IMR-90 (cell line): Measurements from ENCODE around the gene ABO. TPM values are rescaled to one million over a fixed set of nuclear protein-coding genes. Genes with fewer than 3 reads are reported as not detected.

Experiments
- ATAC-seq: fragments of 200-7000 bp; cut with Tn5 transposase; 2 replicates; pipeline ENCODE4 v1.9.1; 2020; ENCODE audit warnings: low read depth, mild to moderate bottlenecking, moderate library complexity
- BruUV-seq: library from RNA; stranded (reverse); fragments of 400-500 nt; replicated peaks from 2 replicates; lab custom pipeline; 2021; lab: Mats Ljungman, UMichigan
- CTCF ChIA-PET: fragments of 300-600 bp; formaldehyde crosslinking; extraction: SDS; loops from one replicate; lab custom pipeline; 2021; ENCODE audit warnings: antibody characterized with exemption; lab: Yijun Ruan, JAX
- POLR2A ChIA-PET: fragments of 300-600 bp; sonication (Branson Sonifier 250); formaldehyde crosslinking; loops from one replicate; lab custom pipeline; 2022; ENCODE audit warnings: antibody characterized with exemption; ENCODE audit not compliant: unreplicated experiment; lab: Charles Lee
- DNase-seq: peaks from one replicate; pipeline ENCODE4 v3.0.0; 2013
- H2AFZ ChIP-seq: replicated peaks from 2 replicates; pipeline ENCODE3; 2013; ENCODE audit warnings: low read length, mild to moderate bottlenecking; ENCODE audit not compliant: poor library complexity
- H2AK5ac ChIP-seq: 2 replicates; pipeline ENCODE4 v1.6.1; 2013; ENCODE audit warnings: low read depth, low read length, inconsistent platforms
- H2AK9ac ChIP-seq: replicated peaks from 2 replicates; pipeline ENCODE3; 2013; ENCODE audit warnings: mild to moderate bottlenecking, low read depth, low read length, moderate library complexity; ENCODE audit not compliant: poor library complexity
- H2BK120ac ChIP-seq: 2 replicates; pipeline ENCODE4 v1.6.1; 2013; ENCODE audit warnings: low read depth, low read length, inconsistent platforms
- H2BK15ac ChIP-seq: 3 replicates; pipeline ENCODE4 v1.6.1; 2013; ENCODE audit warnings: low read depth, low read length, inconsistent platforms
- H2BK20ac ChIP-seq: 2 replicates; pipeline ENCODE4 v1.6.1; 2013; ENCODE audit warnings: low read depth, mild to moderate bottlenecking, inconsistent platforms, low read length, moderate library complexity
- H2BK5ac ChIP-seq: 2 replicates; pipeline ENCODE4 v1.6.1; 2013; ENCODE audit warnings: mild to moderate bottlenecking, low read depth, low read length, inconsistent platforms; ENCODE audit not compliant: poor library complexity, severe bottlenecking
- H3K14ac ChIP-seq: replicated peaks from 2 replicates; pipeline ENCODE4 v1.6.1; 2013; ENCODE audit warnings: low read depth, low read length, inconsistent platforms
- H3K18ac ChIP-seq: 2 replicates; pipeline ENCODE4 v1.6.1; 2013; ENCODE audit warnings: low read depth, low read length, control low read depth
- H3K23ac ChIP-seq: 2 replicates; pipeline ENCODE4 v1.6.1; 2013; ENCODE audit warnings: low read depth, low read length, inconsistent platforms
- H3K27ac ChIP-seq: 2 replicates; pipeline ENCODE4 v1.5.1; 2013; ENCODE audit warnings: mild to moderate bottlenecking, control low read depth, low read length; ENCODE audit not compliant: insufficient read depth
- H3K27me3 ChIP-seq: 2 replicates; pipeline ENCODE4 v1.6.1; 2013; ENCODE audit warnings: low read length; ENCODE audit not compliant: control insufficient read depth, insufficient read depth
- H3K36me3 ChIP-seq: 2 replicates; pipeline ENCODE4 v1.6.1; 2013; ENCODE audit warnings: low read length, mixed read lengths; ENCODE audit not compliant: control insufficient read depth, insufficient read depth
- H3K4ac ChIP-seq: 2 replicates; pipeline ENCODE4 v1.6.1; 2013; ENCODE audit warnings: low read depth, low read length, inconsistent platforms
- H3K4me1 ChIP-seq: 2 replicates; pipeline ENCODE4 v1.6.1; 2013; ENCODE audit warnings: low read length, mixed read lengths; ENCODE audit not compliant: control insufficient read depth, insufficient read depth
- H3K4me2 ChIP-seq: 2 replicates; pipeline ENCODE4 v1.6.1; 2013; ENCODE audit warnings: low read depth, mild to moderate bottlenecking, control low read depth, low read length, moderate library complexity
- H3K4me3 ChIP-seq: 2 replicates; pipeline ENCODE4 v1.5.1; 2013; ENCODE audit warnings: low read depth, mild to moderate bottlenecking, control low read depth, low read length, moderate library complexity; ENCODE audit not compliant: insufficient read depth
- H3K56ac ChIP-seq: 2 replicates; pipeline ENCODE4 v1.6.1; 2013; ENCODE audit warnings: low read length, inconsistent platforms; ENCODE audit not compliant: insufficient read depth; ENCODE audit errors: extremely low read depth
- H3K79me1 ChIP-seq, 2 experiments: 2 replicates each; pipeline ENCODE4 v1.6.1; 2013; ENCODE audit warnings: low read length in 2 of 2, inconsistent platforms in 1 of 2, low read depth in 1 of 2
- H3K9ac ChIP-seq: 2 replicates; pipeline ENCODE4 v1.6.1; 2013; ENCODE audit warnings: low read depth, low read length, control low read depth
- H3K9me1 ChIP-seq: 2 replicates; pipeline ENCODE4 v1.6.1; 2013; ENCODE audit warnings: low read length, inconsistent platforms; ENCODE audit not compliant: insufficient read depth
- H3K9me3 ChIP-seq: 2 replicates; pipeline ENCODE4 v1.6.1; 2013; ENCODE audit warnings: low read length; ENCODE audit not compliant: control insufficient read depth, insufficient read depth
- H4K20me1 ChIP-seq: 2 replicates; pipeline ENCODE4 v1.6.1; 2013; ENCODE audit warnings: low read length, inconsistent platforms; ENCODE audit not compliant: insufficient read depth
- H4K5ac ChIP-seq: 2 replicates; pipeline ENCODE4 v1.6.1; 2013; ENCODE audit warnings: mild to moderate bottlenecking, low read depth, low read length, control low read depth
- H4K8ac ChIP-seq, 2 experiments: 2 replicates each; pipeline ENCODE4 v1.6.1; 2013; ENCODE audit warnings: low read depth in 2 of 2, low read length in 2 of 2, control low read depth in 1 of 2, inconsistent platforms in 1 of 2
- H4K91ac ChIP-seq: 2 replicates; pipeline ENCODE4 v1.6.1; 2013; ENCODE audit warnings: low read depth, low read length, inconsistent platforms; ENCODE audit not compliant: insufficient read depth
- SMC3 ChIP-seq: fragments of 150-350 bp; IDR thresholded peaks from 2 replicates; pipeline ENCODE4 v1.6.1; 2016; ENCODE audit warnings: low read depth, mild to moderate bottlenecking, antibody characterized with exemption, low read length, moderate library complexity
- WGBS, 2 experiments: methylation state at CpG; one replicate each; pipeline versions ENCODE4 v1.1.5 to v1.1.7; 2013; ENCODE audit warnings: missing lambda C conversion rate in 2 of 2; ENCODE audit not compliant: insufficient read length in 1 of 2; ENCODE audit errors: extremely low coverage in 2 of 2; 5-methylcytosine and 5-hydroxymethylcytosine counted together
- dilution Hi-C: fragments of 300-500 bp; cut with HindIII; formaldehyde crosslinking; loops from one replicate; pipeline ENCODE4 v1.14.3; 2018; ENCODE audit warnings: low sequenced_read_pairs; ENCODE audit not compliant: unreplicated experiment
- in situ Hi-C: fragments of 300-500 bp; cut with MboI; formaldehyde crosslinking; loops from 3 replicates; pipeline ENCODE4 v1.14.3; 2019; ENCODE audit warnings: low sequenced_read_pairs, inconsistent platforms, mixed read lengths
- intact Hi-C: fragments of 100-400 bp; cut with micrococcal nuclease; formaldehyde crosslinking; loops from 2 replicates; pipeline ENCODE4 v1.10.0; 2022
- polyA plus RNA-seq, 3 experiments: library from polyadenylated mRNA; depleted of rRNA; stranded (reverse); fragments of >200 nt; gene quantifications; 2 replicates each; pipeline ENCODE4 v1.2.3, GENCODE V29; 2012; ENCODE audit warnings: low replicate concordance in 1 of 3
- total RNA-seq: library from RNA; depleted of rRNA; stranded (reverse); fragments of >200 nt; gene quantifications from 2 replicates; pipeline ENCODE4 v1.2.3, GENCODE V29; 2012
- TF ChIP-seq, protein P1 (sequence below): conservative IDR thresholded peaks from 2 replicates; pipeline ENCODE4 v1.5.1; 2012; ENCODE audit warnings: mild to moderate bottlenecking, low read depth, low read length, improper control_type of control experiment
- TF ChIP-seq, protein P2 (sequence below): fragments of 150-350 bp; IDR thresholded peaks from 2 replicates; pipeline ENCODE4 v1.6.1; 2017; ENCODE audit warnings: mild to moderate bottlenecking, antibody characterized with exemption, low read length, low read depth
- TF ChIP-seq, protein P3 (sequence below): fragments of 150-350 bp; IDR thresholded peaks from 2 replicates; pipeline ENCODE4 v1.6.1; 2016; ENCODE audit warnings: low read depth, mild to moderate bottlenecking, low read length, moderate library complexity, borderline replicate concordance

The ABO gene
- total and polyA plus RNA-seq, 2 of the 4 experiments (the other 2 are of a cell fraction) = not detected

DNA sequence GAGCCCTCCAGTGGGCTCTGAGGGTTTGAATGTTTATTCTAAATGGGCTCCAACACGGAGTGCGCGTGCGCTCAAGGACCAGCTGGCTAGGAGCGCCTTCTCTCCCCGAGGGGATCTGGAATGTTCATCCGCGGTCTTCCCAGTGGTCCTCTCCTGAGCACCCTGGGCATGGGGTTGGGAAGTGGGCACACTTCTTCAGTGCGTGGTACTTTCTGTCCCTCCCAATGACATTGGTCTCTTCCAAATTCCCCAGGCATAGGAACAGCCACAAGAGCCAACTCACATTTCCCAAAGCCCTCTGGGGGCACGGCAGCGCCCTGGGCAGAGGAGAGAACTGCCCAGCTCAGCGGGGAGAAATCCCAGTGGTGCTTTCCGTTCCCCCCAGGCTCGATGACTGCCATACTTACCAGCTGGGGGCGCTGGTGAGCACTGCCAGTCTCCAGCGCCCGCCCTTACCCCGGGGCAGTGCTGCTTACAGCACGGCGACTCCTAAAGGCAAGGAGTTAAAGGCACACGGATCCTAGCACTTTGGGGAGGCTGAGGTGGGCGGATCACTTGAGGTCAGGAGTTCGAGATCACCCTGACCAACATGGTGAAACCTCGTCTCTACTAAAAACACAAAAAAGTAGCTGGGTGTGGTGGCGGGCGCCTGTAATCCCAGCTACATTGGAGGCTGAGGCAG lies 36.0 kb downstream of the ABO start:
- intact Hi-C loops = no loop called here
- 0 out of 2 replicates have a peak overlapping the region, but pooled peaks have one; percentile 7 for H3K4me3 ChIP-seq
- H3K36me3 ChIP-seq = no peaks in the 10 kb centered on the region
- peak overlapping the region; percentile 60 for H3K4me2 ChIP-seq
- no peaks in the 10 kb centered on the region for H3K79me1 ChIP-seq
- no peak overlapping the region for H4K8ac ChIP-seq
- no TSS peak for BruUV-seq
- peaks cover 20% of the 10 kb centered on the region for H3K27me3 ChIP-seq
- H2BK15ac ChIP-seq = no peak overlapping the region
- no peak overlapping the region for H4K5ac ChIP-seq
- no peak overlapping the region for H2BK120ac ChIP-seq
- POLR2A ChIA-PET = no interaction called here
- H3K56ac ChIP-seq = no peak overlapping the region
- H2AK5ac ChIP-seq = no peak overlapping the region
- H2AFZ ChIP-seq = peak overlapping the region; percentile 89
- H3K27ac ChIP-seq = no peak overlapping the region
- H3K4me1 ChIP-seq = no peaks in the 10 kb centered on the region
- ATAC-seq (peak; percentile 86), DNase-seq (peak; percentile 19)
- CTCF ChIA-PET = interaction anchor here (0.6 to 1.0 kb wide), 3 partner anchors 13 to 26 kb away, joined by 3 to 4 read pairs (median 3); no protein-coding TSS in a partner anchor
- H4K20me1 ChIP-seq = no peaks in the 10 kb centered on the region
- no peak overlapping the region for H3K23ac ChIP-seq
- H3K9me3 ChIP-seq = no peaks in the 10 kb centered on the region
- H3K9ac ChIP-seq = no peak overlapping the region
- 3% methylated on average over 6 of the region's 26 CpGs; no CpG with 5 or more reads in 1 of the 2 experiments for WGBS, 2 experiments
- H2BK5ac ChIP-seq = no peak overlapping the region
- H3K14ac ChIP-seq = no peak overlapping the region
- H2BK20ac ChIP-seq = no peak overlapping the region
- H3K18ac ChIP-seq = no peak overlapping the region
- H2AK9ac ChIP-seq = no peak overlapping the region
- H3K9me1 ChIP-seq = no peaks in the 10 kb centered on the region
- TF ChIP-seq SMC3 = 0 out of 2 replicates have a peak, but pooled peaks have one; percentile 11
- TF ChIP-seq, protein P1, sequence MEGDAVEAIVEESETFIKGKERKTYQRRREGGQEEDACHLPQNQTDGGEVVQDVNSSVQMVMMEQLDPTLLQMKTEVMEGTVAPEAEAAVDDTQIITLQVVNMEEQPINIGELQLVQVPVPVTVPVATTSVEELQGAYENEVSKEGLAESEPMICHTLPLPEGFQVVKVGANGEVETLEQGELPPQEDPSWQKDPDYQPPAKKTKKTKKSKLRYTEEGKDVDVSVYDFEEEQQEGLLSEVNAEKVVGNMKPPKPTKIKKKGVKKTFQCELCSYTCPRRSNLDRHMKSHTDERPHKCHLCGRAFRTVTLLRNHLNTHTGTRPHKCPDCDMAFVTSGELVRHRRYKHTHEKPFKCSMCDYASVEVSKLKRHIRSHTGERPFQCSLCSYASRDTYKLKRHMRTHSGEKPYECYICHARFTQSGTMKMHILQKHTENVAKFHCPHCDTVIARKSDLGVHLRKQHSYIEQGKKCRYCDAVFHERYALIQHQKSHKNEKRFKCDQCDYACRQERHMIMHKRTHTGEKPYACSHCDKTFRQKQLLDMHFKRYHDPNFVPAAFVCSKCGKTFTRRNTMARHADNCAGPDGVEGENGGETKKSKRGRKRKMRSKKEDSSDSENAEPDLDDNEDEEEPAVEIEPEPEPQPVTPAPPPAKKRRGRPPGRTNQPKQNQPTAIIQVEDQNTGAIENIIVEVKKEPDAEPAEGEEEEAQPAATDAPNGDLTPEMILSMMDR = peak; percentile 50
- TF ChIP-seq, protein P2, sequence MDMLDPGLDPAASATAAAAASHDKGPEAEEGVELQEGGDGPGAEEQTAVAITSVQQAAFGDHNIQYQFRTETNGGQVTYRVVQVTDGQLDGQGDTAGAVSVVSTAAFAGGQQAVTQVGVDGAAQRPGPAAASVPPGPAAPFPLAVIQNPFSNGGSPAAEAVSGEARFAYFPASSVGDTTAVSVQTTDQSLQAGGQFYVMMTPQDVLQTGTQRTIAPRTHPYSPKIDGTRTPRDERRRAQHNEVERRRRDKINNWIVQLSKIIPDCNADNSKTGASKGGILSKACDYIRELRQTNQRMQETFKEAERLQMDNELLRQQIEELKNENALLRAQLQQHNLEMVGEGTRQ = no peak
- TF ChIP-seq, protein P3, sequence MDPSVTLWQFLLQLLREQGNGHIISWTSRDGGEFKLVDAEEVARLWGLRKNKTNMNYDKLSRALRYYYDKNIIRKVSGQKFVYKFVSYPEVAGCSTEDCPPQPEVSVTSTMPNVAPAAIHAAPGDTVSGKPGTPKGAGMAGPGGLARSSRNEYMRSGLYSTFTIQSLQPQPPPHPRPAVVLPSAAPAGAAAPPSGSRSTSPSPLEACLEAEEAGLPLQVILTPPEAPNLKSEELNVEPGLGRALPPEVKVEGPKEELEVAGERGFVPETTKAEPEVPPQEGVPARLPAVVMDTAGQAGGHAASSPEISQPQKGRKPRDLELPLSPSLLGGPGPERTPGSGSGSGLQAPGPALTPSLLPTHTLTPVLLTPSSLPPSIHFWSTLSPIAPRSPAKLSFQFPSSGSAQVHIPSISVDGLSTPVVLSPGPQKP = no peak
- no peak overlapping the region for H4K91ac ChIP-seq
- dilution Hi-C loops = no loop called here
- in situ Hi-C loops = no loop called here
- H3K4ac ChIP-seq = no peak overlapping the region
